Activated effector memory CD4-positive, alpha-beta T cell treated with anti-CD3 and anti-CD28 coated beads, Interleukin-2, amount 50 U/mL, for 16 hours (primary cell): Measurements from ENCODE around the gene FAM222A.

ENCODE experiments used
- DNase-seq: peaks from one replicate; pipeline ENCODE4 v3.0.0-alpha.2; 2020

The FAM222A gene

GRCh38 chr12:109775172-109775881, 61.7 kb downstream of the FAM222A start:
- DNase-seq: peak; percentile 90

GRCh38 chr12:109776624-109777023, 63.0 kb downstream of the FAM222A start:
- DNase-seq: no peak

GRCh38 chr12:109777544-109777943, 63.9 kb downstream of the FAM222A start:
- peak; percentile 68 for DNase-seq

GRCh38 chr12:109778684-109779083, 65.1 kb downstream of the FAM222A start:
- no peak for DNase-seq

- DNase-seq: no peak
Observed at GRCh38 chr12:109779382-109779781, 65.8 kb downstream of the FAM222A start.

GRCh38 chr12:109781668-109782325, 68.2 kb downstream of the FAM222A start:
- DNase-seq: no peak

- no peak for DNase-seq
Observed at GRCh38 chr12:109782326-109782703, 68.7 kb downstream of the FAM222A start.

GRCh38 chr12:109783135-109783964, 69.7 kb downstream of the FAM222A start:
- no peak for DNase-seq

GRCh38 chr12:109783965-109784244, 70.3 kb downstream of the FAM222A start:
- no peak for DNase-seq

GRCh38 chr12:109785854-109786253, 72.2 kb downstream of the FAM222A start:
- no peak for DNase-seq

GRCh38 chr12:109786799-109787198, 73.2 kb downstream of the FAM222A start:
- no peak for DNase-seq

GRCh38 chr12:109789526-109790048, 76.0 kb downstream of the FAM222A start:
- no peak for DNase-seq

- no peak for DNase-seq
Observed at GRCh38 chr12:109792992-109793391, 79.4 kb downstream of the FAM222A start.

GRCh38 chr12:109793411-109793810, 79.8 kb downstream of the FAM222A start:
- no peak for DNase-seq

GRCh38 chr12:109793826-109794501, 80.3 kb downstream of the FAM222A start:
- DNase-seq: no peak

GRCh38 chr12:109795023-109795422, 81.4 kb downstream of the FAM222A start:
- DNase-seq: no peak

- DNase-seq: no peak
Observed at GRCh38 chr12:109796057-109796456, 82.4 kb downstream of the FAM222A start.

- no peak for DNase-seq
Observed at GRCh38 chr12:109797905-109798669, 84.5 kb downstream of the FAM222A start.

- DNase-seq: no peak
Observed at GRCh38 chr12:109798691-109799090, 85.1 kb downstream of the FAM222A start.

- DNase-seq: no peak
Observed at GRCh38 chr12:109800536-109800935, 86.9 kb downstream of the FAM222A start.

- no peak for DNase-seq
Observed at GRCh38 chr12:109802828-109803227, 89.2 kb downstream of the FAM222A start.

GRCh38 chr12:109803678-109804077, 90.1 kb downstream of the FAM222A start:
- no peak for DNase-seq
